ENCODE results near the gene GARIN3.

GRCh38 chr5:157160001-157160400 is 6.1 kb downstream of the GARIN3 start:
- TF ChIP-seq ZFP3 (CRISPR knock-in tag; IDR thresholded peaks at IDR 0.05) (no peak), ESRRG (CRISPR knock-in tag; IDR thresholded peaks at IDR 0.05) (no peak), BACH2 (CRISPR knock-in tag; IDR thresholded peaks at IDR 0.05; ENCODE audit: borderline replicate concordance) (no peak), ZNF8 (CRISPR knock-in tag; IDR thresholded peaks at IDR 0.05) (no peak), ZNF70 (CRISPR knock-in tag; IDR thresholded peaks at IDR 0.05) (no peak), ZNF565 (CRISPR knock-in tag; conservative IDR thresholded peaks at IDR 0.05; ENCODE audit: low read depth) (no peak), SNAI2 (CRISPR knock-in tag; IDR thresholded peaks at IDR 0.05) (no peak), PATZ1 (CRISPR knock-in tag; IDR thresholded peaks at IDR 0.05; ENCODE audit: borderline replicate concordance) (no peak), ZC3H10 (CRISPR knock-in tag; IDR thresholded peaks at IDR 0.05) (no peak), TOX (CRISPR knock-in tag; IDR thresholded peaks at IDR 0.05; ENCODE audit: borderline replicate concordance) (no peak), ARNTL (CRISPR knock-in tag; IDR thresholded peaks at IDR 0.05; ENCODE audit: borderline replicate concordance, low read depth) (no peak)
